OCI-LY7 (cell line): Measurements from ENCODE around the gene CAMK2B.

ENCODE experiments used
- EZH2phosphoT487 ChIP-seq: fragments of 200-600 bp; sonication (generic); IDR thresholded peaks from 2 replicates; pipeline ENCODE4 v1.6.1; 2018; ENCODE audit warnings: low read depth, borderline replicate concordance, mild to moderate bottlenecking, mixed run types, antibody characterized with exemption, low read length, moderate library complexity, mixed read lengths
- TF ChIP-seq, protein P1 (sequence below): fragments of 200-600 bp; sonication (generic); conservative IDR thresholded peaks from 2 replicates; pipeline ENCODE4 v1.5.1; 2014; ENCODE audit warnings: mild to moderate bottlenecking, antibody characterized with exemption, low read length, moderate library complexity, mixed read lengths

DNA sequence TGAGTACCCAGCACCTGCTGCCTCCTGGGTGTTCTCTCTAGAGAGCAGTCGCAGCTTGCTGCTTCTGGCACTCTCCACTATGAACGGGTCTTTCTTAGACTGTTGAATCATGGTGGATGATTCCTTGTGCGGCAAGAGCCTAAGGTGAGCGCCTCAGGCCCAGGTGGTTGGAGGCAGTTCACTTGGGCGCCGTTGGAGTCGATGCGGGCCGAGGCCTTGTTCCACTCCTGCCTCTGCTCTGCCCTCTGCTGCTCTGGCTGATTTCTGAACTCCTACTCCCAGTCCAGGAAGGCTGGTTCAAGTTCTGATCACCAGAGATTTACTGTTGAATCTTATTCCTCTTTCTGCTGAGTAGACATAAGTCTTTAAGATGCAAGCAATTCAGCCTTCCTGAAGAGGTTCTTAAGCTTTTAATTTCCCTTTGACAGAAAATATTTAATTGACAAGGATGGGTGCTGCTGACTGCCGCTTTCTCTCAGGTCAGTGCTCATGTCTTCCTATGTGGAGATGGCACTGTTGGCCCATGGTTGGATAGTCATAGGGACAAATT, 114.2 kb downstream of the CAMK2B start:
- TF ChIP-seq, protein P1, sequence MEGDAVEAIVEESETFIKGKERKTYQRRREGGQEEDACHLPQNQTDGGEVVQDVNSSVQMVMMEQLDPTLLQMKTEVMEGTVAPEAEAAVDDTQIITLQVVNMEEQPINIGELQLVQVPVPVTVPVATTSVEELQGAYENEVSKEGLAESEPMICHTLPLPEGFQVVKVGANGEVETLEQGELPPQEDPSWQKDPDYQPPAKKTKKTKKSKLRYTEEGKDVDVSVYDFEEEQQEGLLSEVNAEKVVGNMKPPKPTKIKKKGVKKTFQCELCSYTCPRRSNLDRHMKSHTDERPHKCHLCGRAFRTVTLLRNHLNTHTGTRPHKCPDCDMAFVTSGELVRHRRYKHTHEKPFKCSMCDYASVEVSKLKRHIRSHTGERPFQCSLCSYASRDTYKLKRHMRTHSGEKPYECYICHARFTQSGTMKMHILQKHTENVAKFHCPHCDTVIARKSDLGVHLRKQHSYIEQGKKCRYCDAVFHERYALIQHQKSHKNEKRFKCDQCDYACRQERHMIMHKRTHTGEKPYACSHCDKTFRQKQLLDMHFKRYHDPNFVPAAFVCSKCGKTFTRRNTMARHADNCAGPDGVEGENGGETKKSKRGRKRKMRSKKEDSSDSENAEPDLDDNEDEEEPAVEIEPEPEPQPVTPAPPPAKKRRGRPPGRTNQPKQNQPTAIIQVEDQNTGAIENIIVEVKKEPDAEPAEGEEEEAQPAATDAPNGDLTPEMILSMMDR: no peak
- TF ChIP-seq EZH2phosphoT487: no peak
